ENCODE measurements around the gene ATP2B3. TPM values are rescaled to one million over a fixed set of nuclear protein-coding genes. Genes with fewer than 3 reads are reported as not detected.

The ATP2B3 gene
- total RNA-seq, 1 donor from 2014 or later, result 0.83 TPM

DNA sequence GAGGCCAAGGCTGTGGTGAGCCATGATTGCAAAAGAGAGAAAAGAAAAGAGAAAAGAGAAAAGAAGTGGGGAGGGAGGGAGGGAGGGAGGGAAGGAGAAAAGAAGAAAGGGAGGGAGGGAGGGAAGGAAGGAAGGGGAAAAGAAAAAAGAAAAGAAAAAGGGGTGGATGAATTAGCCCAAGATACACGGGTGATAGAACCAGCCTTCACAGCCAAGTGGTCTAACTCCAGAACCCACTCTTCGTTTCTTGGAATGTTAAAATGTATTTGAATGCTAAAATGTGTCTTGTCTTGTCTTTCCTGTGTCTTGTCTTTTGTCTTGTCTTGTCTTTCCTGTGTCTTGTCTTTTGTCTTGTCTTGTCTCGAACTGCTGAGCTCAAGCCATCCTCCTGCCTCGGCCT lies 68.4 kb downstream of the ATP2B3 start:
- H3K36me3 Mint-ChIP-seq, result peaks cover 7% of the 10 kb centered on the region
- no peak overlapping the region for H3K4me3 Mint-ChIP-seq
- no peaks in the 10 kb centered on the region for H3K27me3 Mint-ChIP-seq (ENCODE audit: low read depth)
- DNase-seq (ENCODE audit: low spot score in 2 of 2, unreplicated experiment in 2 of 2), result no peak
- peaks cover 15% of the 10 kb centered on the region for H3K4me1 Mint-ChIP-seq
- TF ChIP-seq CTCF (IDR thresholded peaks at IDR 0.05; ENCODE audit: unreplicated experiment), result no peak
- H3K27ac Mint-ChIP-seq, result no peak overlapping the region
- peaks cover 4% of the 10 kb centered on the region for H3K9me3 Mint-ChIP-seq

- no peaks in the 10 kb centered on the region for H3K27me3 Mint-ChIP-seq (ENCODE audit: low read depth)
- H3K9me3 Mint-ChIP-seq, result peaks cover 4% of the 10 kb centered on the region
- TF ChIP-seq CTCF (IDR thresholded peaks at IDR 0.05; ENCODE audit: unreplicated experiment), result no peak
- H3K27ac Mint-ChIP-seq, result no peak overlapping the region
- no peak for DNase-seq (ENCODE audit: low spot score in 2 of 2, unreplicated experiment in 2 of 2)
- no peak overlapping the region for H3K4me3 Mint-ChIP-seq
- H3K4me1 Mint-ChIP-seq, result peaks cover 11% of the 10 kb centered on the region
- H3K36me3 Mint-ChIP-seq, result peaks cover 11% of the 10 kb centered on the region
Measured at GRCh38 chrX:153587342-153587741, 69.9 kb downstream of the ATP2B3 start.

DNA sequence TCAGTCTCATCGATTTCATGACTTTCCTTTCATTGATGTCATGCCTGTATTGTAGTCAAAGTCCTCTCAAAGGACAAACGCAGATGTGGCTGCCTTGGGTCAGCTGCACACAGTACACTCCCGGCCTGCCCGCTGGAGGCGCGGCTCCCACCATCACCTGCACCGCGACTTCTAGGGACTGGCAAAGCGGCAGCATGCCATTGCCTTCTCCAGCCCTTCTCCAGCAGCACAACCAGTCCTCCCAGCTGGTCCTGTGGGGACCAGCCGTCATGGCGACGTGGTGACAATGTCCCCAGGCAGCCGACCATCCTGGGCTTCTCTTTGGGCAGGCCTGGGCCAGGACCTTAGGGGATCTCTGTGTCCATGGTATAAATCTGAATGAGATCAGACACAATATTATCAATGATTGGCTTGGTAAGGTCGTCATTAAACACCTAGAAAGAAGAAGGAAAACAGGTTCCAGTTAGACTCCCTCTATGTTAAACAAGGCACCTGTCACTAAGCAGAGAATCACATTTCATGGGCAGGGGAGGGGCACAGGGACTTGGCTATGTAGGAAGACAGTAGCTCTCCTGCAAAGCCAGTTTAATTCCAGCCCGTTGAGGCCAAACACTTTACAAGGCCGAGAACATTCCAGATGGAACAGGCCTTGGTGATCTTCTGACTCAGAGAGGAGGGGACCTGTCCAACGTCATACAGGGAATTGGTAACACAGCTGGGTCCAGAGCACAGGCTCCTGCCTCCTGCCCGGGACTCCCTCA lies 70.8 kb downstream of the ATP2B3 start:
- DNase-seq (ENCODE audit: low spot score in 2 of 2, unreplicated experiment in 2 of 2), result no peak
- H3K27ac Mint-ChIP-seq, result no peak overlapping the region
- H3K27me3 Mint-ChIP-seq (ENCODE audit: low read depth), result no peaks in the 10 kb centered on the region
- H3K36me3 Mint-ChIP-seq, result peaks cover 16% of the 10 kb centered on the region
- H3K4me1 Mint-ChIP-seq, result peaks cover 3% of the 10 kb centered on the region
- no peak for TF ChIP-seq CTCF (IDR thresholded peaks at IDR 0.05; ENCODE audit: unreplicated experiment)
- no peak overlapping the region for H3K4me3 Mint-ChIP-seq
- H3K9me3 Mint-ChIP-seq, result peaks cover 4% of the 10 kb centered on the region

GRCh38 chrX:153588782-153589446 lies 71.5 kb downstream of the ATP2B3 start:
- TF ChIP-seq CTCF (IDR thresholded peaks at IDR 0.05; ENCODE audit: unreplicated experiment), result no peak
- Mint-ChIP-seq H3K36me3 (peaks cover 20% of the 10 kb centered on the region), H3K9me3 (peaks cover 4% of the 10 kb centered on the region), H3K27ac (no peak overlapping the region), H3K4me3 (no peak overlapping the region), H3K27me3 (ENCODE audit: low read depth) (no peaks in the 10 kb centered on the region), H3K4me1 (no peaks in the 10 kb centered on the region)
- no peak for DNase-seq (ENCODE audit: low spot score in 2 of 2, unreplicated experiment in 2 of 2)

GRCh38 chrX:153590961-153591956 lies 73.8 kb downstream of the ATP2B3 start:
- no peak for TF ChIP-seq CTCF (IDR thresholded peaks at IDR 0.05; ENCODE audit: unreplicated experiment)
- H3K27me3 Mint-ChIP-seq (ENCODE audit: low read depth), result no peaks in the 10 kb centered on the region
- H3K36me3 Mint-ChIP-seq, result peaks cover 23% of the 10 kb centered on the region
- peaks cover 2% of the 10 kb centered on the region for H3K9me3 Mint-ChIP-seq
- H3K4me3 Mint-ChIP-seq, result no peak overlapping the region
- H3K27ac Mint-ChIP-seq, result no peak overlapping the region
- DNase-seq (ENCODE audit: low spot score in 2 of 2, unreplicated experiment in 2 of 2), result no peak
- no peaks in the 10 kb centered on the region for H3K4me1 Mint-ChIP-seq
